DND-41 (cell line): Measurements from ENCODE around the gene TMPRSS9.

Source experiments
- ATAC-seq: fragments of 200-7000 bp; cut with Tn5 transposase; 3 replicates; pipeline ENCODE4 v1.9.1; 2021; ENCODE audit warnings: low read depth; ENCODE audit not compliant: insufficient read depth
- DNase-seq: peaks from one replicate; pipeline ENCODE4 v3.0.0-alpha.2; 2020
- H2AFZ ChIP-seq: 2 replicates; pipeline ENCODE4 v1.6.0; 2012; ENCODE audit warnings: low read depth, low read length
- H3K27ac ChIP-seq: 2 replicates; pipeline ENCODE4 v1.5.1; 2012; ENCODE audit warnings: low read length, inconsistent platforms
- H3K27me3 ChIP-seq: fragments of 200-600 bp; sonication (generic); 2 replicates; pipeline ENCODE4 v1.6.0; 2012; ENCODE audit warnings: low read length, mild to moderate bottlenecking, inconsistent platforms; ENCODE audit not compliant: insufficient read depth, poor library complexity
- H3K36me3 ChIP-seq: 2 replicates; pipeline ENCODE4 v1.5.1; 2012; ENCODE audit warnings: low read length, inconsistent platforms; ENCODE audit not compliant: insufficient read depth
- H3K4me1 ChIP-seq: 2 replicates; pipeline ENCODE4 v1.5.1; 2012; ENCODE audit warnings: mild to moderate bottlenecking, low read length; ENCODE audit not compliant: insufficient read depth
- H3K4me2 ChIP-seq: 2 replicates; pipeline ENCODE4 v1.6.0; 2012; ENCODE audit warnings: mild to moderate bottlenecking, moderate library complexity, low read length, inconsistent platforms; ENCODE audit not compliant: insufficient read depth
- H3K4me3 ChIP-seq, 2 experiments: fragments of 200-600 bp in 1 of 2; shearing (Covaris generic) in 1 of 2; 2 replicates each; pipeline ENCODE4 v1.5.1; 2012 to 2016; ENCODE audit warnings: inconsistent platforms in 2 of 2, low read length in 2 of 2, mild to moderate bottlenecking in 2 of 2, low read depth in 1 of 2, moderate library complexity in 1 of 2
- H3K79me2 ChIP-seq: 2 replicates; pipeline ENCODE4 v1.6.0; 2012; ENCODE audit warnings: low read length, inconsistent platforms; ENCODE audit not compliant: insufficient read depth
- H3K9ac ChIP-seq: 2 replicates; pipeline ENCODE4 v1.6.0; 2012; ENCODE audit warnings: low read depth, mild to moderate bottlenecking, inconsistent platforms, low read length, moderate library complexity
- H3K9me3 ChIP-seq: 2 replicates; pipeline ENCODE4 v1.5.1; 2012; ENCODE audit warnings: low read length, moderate library complexity, mild to moderate bottlenecking, inconsistent platforms; ENCODE audit not compliant: insufficient read depth, severe bottlenecking
- H4K20me1 ChIP-seq: 2 replicates; pipeline ENCODE4 v1.6.0; 2012; ENCODE audit warnings: low read length; ENCODE audit not compliant: insufficient read depth
- EZH2 ChIP-seq: IDR thresholded peaks from 3 replicates; pipeline ENCODE4 v1.6.1; 2012; ENCODE audit warnings: borderline replicate concordance, low read depth, mild to moderate bottlenecking, moderate library complexity, low read length, inconsistent platforms; ENCODE audit not compliant: severe bottlenecking
- TF ChIP-seq, protein P1 (sequence below): IDR thresholded peaks from 2 replicates; pipeline ENCODE4 v1.5.1; 2012; ENCODE audit warnings: borderline replicate concordance, low read length, moderate library complexity, mild to moderate bottlenecking; ENCODE audit not compliant: poor library complexity, severe bottlenecking; ENCODE audit errors: extremely low read depth

Gene TMPRSS9

GRCh38 chr19:2338055-2338615 lies 21.9 kb upstream of the TMPRSS9 start:
- ATAC-seq (no peak), DNase-seq (no peak)
- Histone ChIP-seq H2AFZ (no peak overlapping the region), H3K4me2 (no peak overlapping the region), H3K27ac (no peak overlapping the region), H4K20me1 (peaks cover 76% of the 10 kb centered on the region), H3K4me3 (no peak overlapping the region), H3K27me3 (no peaks in the 10 kb centered on the region), H3K4me1 (peaks cover 9% of the 10 kb centered on the region), H3K9ac (no peak overlapping the region), H3K79me2 (peaks cover 62% of the 10 kb centered on the region), H3K36me3 (peaks cover 85% of the 10 kb centered on the region), H3K9me3 (no peaks in the 10 kb centered on the region)
- TF ChIP-seq EZH2, result no peak
- TF ChIP-seq, protein P1, sequence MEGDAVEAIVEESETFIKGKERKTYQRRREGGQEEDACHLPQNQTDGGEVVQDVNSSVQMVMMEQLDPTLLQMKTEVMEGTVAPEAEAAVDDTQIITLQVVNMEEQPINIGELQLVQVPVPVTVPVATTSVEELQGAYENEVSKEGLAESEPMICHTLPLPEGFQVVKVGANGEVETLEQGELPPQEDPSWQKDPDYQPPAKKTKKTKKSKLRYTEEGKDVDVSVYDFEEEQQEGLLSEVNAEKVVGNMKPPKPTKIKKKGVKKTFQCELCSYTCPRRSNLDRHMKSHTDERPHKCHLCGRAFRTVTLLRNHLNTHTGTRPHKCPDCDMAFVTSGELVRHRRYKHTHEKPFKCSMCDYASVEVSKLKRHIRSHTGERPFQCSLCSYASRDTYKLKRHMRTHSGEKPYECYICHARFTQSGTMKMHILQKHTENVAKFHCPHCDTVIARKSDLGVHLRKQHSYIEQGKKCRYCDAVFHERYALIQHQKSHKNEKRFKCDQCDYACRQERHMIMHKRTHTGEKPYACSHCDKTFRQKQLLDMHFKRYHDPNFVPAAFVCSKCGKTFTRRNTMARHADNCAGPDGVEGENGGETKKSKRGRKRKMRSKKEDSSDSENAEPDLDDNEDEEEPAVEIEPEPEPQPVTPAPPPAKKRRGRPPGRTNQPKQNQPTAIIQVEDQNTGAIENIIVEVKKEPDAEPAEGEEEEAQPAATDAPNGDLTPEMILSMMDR, result no peak

- peaks cover 3% of the 10 kb centered on the region; the same call in 1 of the 2 replicates for H3K4me1 ChIP-seq
- DNase-seq (no peak), ATAC-seq (no peak)
- H4K20me1 ChIP-seq, result peaks cover 68% of the 10 kb centered on the region
- H3K79me2 ChIP-seq, result peaks cover 53% of the 10 kb centered on the region
- H3K9ac ChIP-seq, result no peak overlapping the region
- TF ChIP-seq, protein P1, result no peak
- TF ChIP-seq EZH2, result no peak
- H3K4me2 ChIP-seq, result no peak overlapping the region
- H3K27me3 ChIP-seq, result no peaks in the 10 kb centered on the region
- H3K36me3 ChIP-seq, result peaks cover 87% of the 10 kb centered on the region
- no peak overlapping the region for H3K27ac ChIP-seq
- H3K4me3 ChIP-seq, result no peak overlapping the region
- no peak overlapping the region for H2AFZ ChIP-seq
- no peaks in the 10 kb centered on the region for H3K9me3 ChIP-seq
These were observed 21.1 kb upstream of the TMPRSS9 start for GRCh38 chr19:2338751-2339643.

GRCh38 chr19:2339644-2340310 lies 20.3 kb upstream of the TMPRSS9 start:
- Histone ChIP-seq H3K9me3 (no peaks in the 10 kb centered on the region), H3K4me1 (peaks cover 3% of the 10 kb centered on the region; the same call in 1 of the 2 replicates), H4K20me1 (peaks cover 60% of the 10 kb centered on the region), H3K27me3 (no peaks in the 10 kb centered on the region), H3K4me2 (no peak overlapping the region), H3K4me3 (no peak overlapping the region), H3K27ac (no peak overlapping the region), H2AFZ (no peak overlapping the region), H3K79me2 (peaks cover 46% of the 10 kb centered on the region), H3K9ac (no peak overlapping the region), H3K36me3 (peaks cover 85% of the 10 kb centered on the region)
- ATAC-seq, result no peak
- no peak for TF ChIP-seq EZH2
- TF ChIP-seq, protein P1, result no peak
- DNase-seq, result no peak
